HG03558 (cell line): ENCODE measurements around the gene BCL7B.
"Not testable (repeated sequence)": the region's sequence is repeated elsewhere in the genome, so short reads cannot be mapped to it uniquely, and the experiment has no call there.

Experiments used
- ATAC-seq: cut with Tn5 transposase; IDR thresholded peaks from one replicate; pipeline ENCODE4 v1.9.1; 2021; ENCODE audit warnings: moderate number of reproducible peaks; ENCODE audit not compliant: unreplicated experiment; ENCODE audit errors: extremely low read depth

Gene BCL7B

GRCh38 chr7:73573276-73573675 is 15.8 kb upstream of the BCL7B start:
- no peak for ATAC-seq

- no peak for ATAC-seq
Observed at GRCh38 chr7:73572767-73573186, 15.3 kb upstream of the BCL7B start.

GRCh38 chr7:73570977-73571376 is 13.5 kb upstream of the BCL7B start:
- ATAC-seq: no peak

- ATAC-seq: no peak
Observed at GRCh38 chr7:73570521-73570920, 13.0 kb upstream of the BCL7B start.

GRCh38 chr7:73569042-73569608 is 11.6 kb upstream of the BCL7B start:
- no peak for ATAC-seq

- no peak for ATAC-seq
Observed at GRCh38 chr7:73567846-73568685, 10.6 kb upstream of the BCL7B start.

- ATAC-seq: no peak
Observed at GRCh38 chr7:73567140-73567539, 9.7 kb upstream of the BCL7B start.

- not testable (repeated sequence) for ATAC-seq
Observed at GRCh38 chr7:73566431-73566830, 8.9 kb upstream of the BCL7B start.

- no peak for ATAC-seq
Observed at GRCh38 chr7:73565675-73566340, 8.3 kb upstream of the BCL7B start.

- no peak for ATAC-seq
Observed at GRCh38 chr7:73560109-73560835, 2.8 kb upstream of the BCL7B start.

- ATAC-seq: peak; percentile 61
Observed at GRCh38 chr7:73557108-73557396, 438 bp downstream of the BCL7B start.

- ATAC-seq: no peak
Observed at GRCh38 chr7:73556208-73557107, 1.0 kb downstream of the BCL7B start.

GRCh38 chr7:73555411-73555982 is 2.0 kb downstream of the BCL7B start:
- ATAC-seq: no peak

- ATAC-seq: not testable (repeated sequence)
Observed at GRCh38 chr7:73550093-73550492, 7.4 kb downstream of the BCL7B start.

- no peak for ATAC-seq
Observed at GRCh38 chr7:73549176-73549575, 8.3 kb downstream of the BCL7B start.

- ATAC-seq: no peak
Observed at GRCh38 chr7:73547841-73548240, 9.6 kb downstream of the BCL7B start.

GRCh38 chr7:73544678-73545077 is 12.8 kb downstream of the BCL7B start:
- ATAC-seq: no peak

- no peak for ATAC-seq
Observed at GRCh38 chr7:73541722-73542121, 15.8 kb downstream of the BCL7B start.

- ATAC-seq: no peak
Observed at GRCh38 chr7:73539709-73540108, 17.8 kb downstream of the BCL7B start.

- not testable (repeated sequence) for ATAC-seq
Observed at GRCh38 chr7:73538510-73538909, 19.0 kb downstream of the BCL7B start.
